Gastroesophageal sphincter (tissue), 4 donors: Measurements from ENCODE around the gene MMP2. TPM values are rescaled to one million over a fixed set of nuclear protein-coding genes. Genes with fewer than 3 reads are reported as not detected.

Experiments used
- ATAC-seq: fragments of 150-250 bp; one replicate; pipeline ENCODE4 v1.9.1; 2016; ENCODE audit warnings: mild to moderate bottlenecking, moderate library complexity
- H3K27ac ChIP-seq, 4 donors: fragments of 200-600 bp; sonication (generic) in 3 of 4; 1 replicate in 3 of 4; 2 replicates in 1 of 4; pipeline ENCODE4 v1.5.1; 2016 to 2019
- H3K27me3 ChIP-seq: fragments of 200-600 bp; sonication (generic); one replicate; pipeline ENCODE4 v1.5.1; 2019
- H3K36me3 ChIP-seq, 2 donors: fragments of 200-600 bp; sonication (generic); one replicate each; pipeline ENCODE4 v1.5.1; 2019; ENCODE audit warnings: control low read depth in 1 of 2
- H3K4me1 ChIP-seq, 3 donors: fragments of 200-600 bp; sonication (generic); 1 replicate in 2 of 3; 2 replicates in 1 of 3; pipeline ENCODE4 v1.5.1; 2016 to 2019; ENCODE audit warnings: control low read depth in 2 of 3
- H3K4me3 ChIP-seq, 2 donors: fragments of 200-600 bp; sonication (generic); one replicate each; pipeline ENCODE4 v1.5.1; 2019; ENCODE audit warnings: mild to moderate bottlenecking in 1 of 2, moderate library complexity in 1 of 2
- H3K9me3 ChIP-seq, 3 donors: fragments of 200-600 bp; sonication (generic); one replicate each; pipeline ENCODE4 v1.5.1; 2017 to 2019; ENCODE audit warnings: control low read depth in 2 of 3
- CTCF ChIP-seq, 4 experiments: fragments of 200-600 bp in 2 of 4; fragments of 450-650 bp in 2 of 4; sonication (generic) in 1 of 4; IDR thresholded peaks; one replicate each; pipeline ENCODE4 v1.5.1; 2017 to 2019; ENCODE audit warnings: antibody characterized with exemption in 4 of 4, mild to moderate bottlenecking in 2 of 4, moderate library complexity in 2 of 4
- EP300 ChIP-seq: sonication (generic); formaldehyde crosslinking; IDR thresholded peaks from one replicate; pipeline ENCODE4 v1.6.1; 2017; ENCODE audit warnings: antibody characterized with exemption, mild to moderate bottlenecking
- POLR2A ChIP-seq, 2 donors: fragments of 450-650 bp; IDR thresholded peaks; one replicate each; pipeline ENCODE4 v1.6.1; 2017; ENCODE audit warnings: antibody characterized with exemption in 2 of 2, mild to moderate bottlenecking in 2 of 2, moderate library complexity in 1 of 2
- POLR2AphosphoS5 ChIP-seq: sonication (generic); formaldehyde crosslinking; IDR thresholded peaks from one replicate; pipeline ENCODE4 v1.6.1; 2017; ENCODE audit warnings: antibody characterized with exemption
- WGBS, 2 donors: methylation state at CpG; one replicate each; pipeline ENCODE4 v1.1.5; 2018; ENCODE audit warnings: low coverage in 1 of 2; 5-methylcytosine and 5-hydroxymethylcytosine counted together
- total RNA-seq, 4 donors: library from RNA; depleted of rRNA; stranded (reverse); fragments of >200 nt; gene quantifications; one replicate each; pipeline ENCODE4 v1.1.0, GENCODE V29; 2016

The MMP2 gene
- total RNA-seq, 4 donors from 2014 or later = 155 to 309 (median 265) TPM

GRCh38 chr16:55543472-55543871 lies 64.5 kb downstream of the MMP2 start:
- H3K4me1 ChIP-seq = peaks cover 0 to 15% (median 0%) of the 10 kb centered on the region in 3 donors
- H3K9me3 ChIP-seq = no peaks in the 10 kb centered on the region
- no peaks in the 10 kb centered on the region for H3K27me3 ChIP-seq
- H3K4me3 ChIP-seq = no peak overlapping the region
- H3K36me3 ChIP-seq = no peaks in the 10 kb centered on the region
- TF ChIP-seq EP300 (no peak), CTCF (IDR thresholded peaks at IDR 0.05) (peak; percentile 6 to 50 (median 42))
- ATAC-seq = no peak
- WGBS, 2 donors = 11 to 22% methylated on average over 2 of the region's 2 CpGs
- no peak overlapping the region for H3K27ac ChIP-seq

- H3K27me3 ChIP-seq = no peaks in the 10 kb centered on the region
- H3K36me3 ChIP-seq = no peaks in the 10 kb centered on the region
- peaks cover 0 to 12% (median 0%) of the 10 kb centered on the region in 3 donors for H3K9me3 ChIP-seq
- no peak for ATAC-seq
- H3K4me1 ChIP-seq = peaks cover 0 to 4% (median 0%) of the 10 kb centered on the region in 3 donors
- TF ChIP-seq CTCF (IDR thresholded peaks at IDR 0.05) (no peak), EP300 (no peak), POLR2A (IDR thresholded peaks at IDR 0.05) (no peak), POLR2AphosphoS5 (no peak)
- H3K27ac ChIP-seq = no peak overlapping the region
- no peak overlapping the region for H3K4me3 ChIP-seq
Observed at GRCh38 chr16:55552621-55553020, 73.6 kb downstream of the MMP2 start.

GRCh38 chr16:55555436-55555835 lies 76.4 kb downstream of the MMP2 start:
- ATAC-seq = no peak
- TF ChIP-seq EP300 = no peak
- TF ChIP-seq POLR2AphosphoS5 = no peak
- no peak for TF ChIP-seq POLR2A (IDR thresholded peaks at IDR 0.05)
- TF ChIP-seq CTCF (IDR thresholded peaks at IDR 0.05) = no peak
- WGBS, 2 donors = 66 to 96% methylated on average over 2 of the region's 2 CpGs
- no peaks in the 10 kb centered on the region for H3K36me3 ChIP-seq
- H3K27me3 ChIP-seq = no peaks in the 10 kb centered on the region
- H3K4me1 ChIP-seq = peaks cover 8 to 31% (median 9%) of the 10 kb centered on the region in 3 donors
- H3K9me3 ChIP-seq = peaks cover 0 to 12% (median 0%) of the 10 kb centered on the region in 3 donors
- no peak overlapping the region for H3K27ac ChIP-seq
- no peak overlapping the region for H3K4me3 ChIP-seq

Other genes starting within 250 kb of the MMP2 start
- gene IRX6, start 155.0 kb upstream of the MMP2 start, total RNA-seq = under 1 TPM in 2 of 4 donors, not detected in 2; 0.12 to 0.64 TPM
- 10 to 100 TPM in 3 of 4 donors, 1 to 10 TPM in 1; 8.0 to 27.1 (median 18.0) TPM for gene LPCAT2, start 29.9 kb downstream of the MMP2 start, total RNA-seq
- gene CAPNS2, start 87.5 kb downstream of the MMP2 start, total RNA-seq = 1 to 10 TPM in 2 of 4 donors, under 1 TPM in 2; 0.58 to 3.1 (median 1.4) TPM
- gene SLC6A2, start 176.8 kb downstream of the MMP2 start, total RNA-seq = 1 to 10 TPM in 2 of 4 donors, under 1 TPM in 2; 0.16 to 3.1 (median 1.3) TPM